Naive thymus-derived CD4-positive, alpha-beta T cell (primary cell): ENCODE results near the gene CALML5. TPM values are rescaled to one million over a fixed set of nuclear protein-coding genes. Genes with fewer than 3 reads are reported as not detected.

Experiments
- ATAC-seq: fragments of 150-1000 bp; cut with Tn5 transposase; 2 replicates; pipeline ENCODE4 v1.10.0; 2021; ENCODE audit warnings: mild to moderate bottlenecking, moderate library complexity
- CTCF ChIA-PET: fragments of 350-600 bp; sonication (Branson Sonifier 250); formaldehyde crosslinking; loops from one replicate; lab custom pipeline; 2021; ENCODE audit warnings: antibody characterized with exemption; lab: Charles Lee
- POLR2A ChIA-PET: fragments of 350-600 bp; sonication (Branson Sonifier 250); formaldehyde crosslinking; loops from one replicate; lab custom pipeline; 2021; ENCODE audit warnings: antibody characterized with exemption, inconsistent platforms; lab: Charles Lee
- DNase-seq, 9 donors: peaks; one replicate each; pipeline versions ENCODE4 v3.0.0 to v3.0.0-alpha.2; 2020 to 2022; ENCODE audit warnings: mixed read lengths in 1 of 9
- H3K27ac ChIP-seq: one replicate; pipeline ENCODE4 v1.7.0; 2013; ENCODE audit warnings: mild to moderate bottlenecking, low read depth, low read length, moderate library complexity
- H3K27me3 ChIP-seq, 2 donors: one replicate each; pipeline ENCODE4 v1.7.0; 2013; ENCODE audit warnings: low read length in 2 of 2, mild to moderate bottlenecking in 2 of 2, moderate library complexity in 2 of 2; ENCODE audit not compliant: control insufficient read depth in 2 of 2, insufficient read depth in 2 of 2
- H3K36me3 ChIP-seq, 3 experiments: 1 replicate in 2 of 3; 2 replicates in 1 of 3; pipeline ENCODE4 v1.7.0; 2013; ENCODE audit warnings: low read length in 3 of 3, mild to moderate bottlenecking in 3 of 3, moderate library complexity in 1 of 3; ENCODE audit not compliant: insufficient read depth in 3 of 3, control insufficient read depth in 2 of 3
- H3K4me1 ChIP-seq, 2 donors: one replicate each; pipeline ENCODE4 v1.7.0; 2013; ENCODE audit warnings: low read length in 2 of 2, mild to moderate bottlenecking in 2 of 2, moderate library complexity in 1 of 2; ENCODE audit not compliant: control insufficient read depth in 2 of 2, insufficient read depth in 2 of 2
- H3K4me3 ChIP-seq: 2 replicates; pipeline ENCODE4 v1.7.0; 2013; ENCODE audit warnings: mild to moderate bottlenecking, low read length
- H3K9me3 ChIP-seq, 3 experiments: 1 replicate in 2 of 3; 2 replicates in 1 of 3; pipeline ENCODE4 v1.7.0; 2013; ENCODE audit warnings: low read length in 3 of 3; ENCODE audit not compliant: control insufficient read depth in 2 of 3
- H3K27ac Mint-ChIP-seq, 9 donors: one replicate each; pipeline ENCODE4 v1.8.0; 2020 to 2022; ENCODE audit warnings: mixed read lengths in 9 of 9, mild to moderate bottlenecking in 8 of 9, moderate library complexity in 5 of 9, inconsistent platforms in 2 of 9
- H3K27me3 Mint-ChIP-seq, 5 donors: one replicate each; pipeline ENCODE4 v1.8.0; 2021 to 2022; ENCODE audit warnings: mixed read lengths in 5 of 5, mild to moderate bottlenecking in 1 of 5
- H3K36me3 Mint-ChIP-seq, 5 donors: one replicate each; pipeline ENCODE4 v1.8.0; 2020 to 2022; ENCODE audit warnings: mixed read lengths in 5 of 5, mild to moderate bottlenecking in 3 of 5, inconsistent platforms in 1 of 5
- H3K4me1 Mint-ChIP-seq, 7 donors: one replicate each; pipeline ENCODE4 v1.8.0; 2020 to 2022; ENCODE audit warnings: mixed read lengths in 7 of 7, mild to moderate bottlenecking in 3 of 7, inconsistent platforms in 1 of 7
- H3K4me3 Mint-ChIP-seq, 10 donors: one replicate each; pipeline ENCODE4 v1.8.0; 2020 to 2022; ENCODE audit warnings: mild to moderate bottlenecking in 10 of 10, mixed read lengths in 10 of 10, moderate library complexity in 6 of 10, inconsistent platforms in 2 of 10
- H3K9me3 Mint-ChIP-seq, 11 donors: one replicate each; pipeline ENCODE4 v1.8.0; 2020 to 2022; ENCODE audit warnings: mixed read lengths in 11 of 11, mild to moderate bottlenecking in 4 of 11, inconsistent platforms in 1 of 11, moderate library complexity in 1 of 11
- intact Hi-C, 2 donors: fragments of 100-400 bp; cut with micrococcal nuclease; formaldehyde crosslinking; loops; one replicate each; pipeline ENCODE4 v1.15.1; 2023
- polyA plus RNA-seq, 2 donors: library from polyadenylated mRNA; unstranded; fragments of 300-500 nt; fragmentation: Illumina TruSeq; gene quantifications; one replicate each; pipeline ENCODE4 v1.2.3, GENCODE V29; 2021
- total RNA-seq, 6 experiments: library from RNA in 5 of 6; stranded (reverse) in 5 of 6; gene quantifications; 1 replicate in 5 of 6; 2 replicates in 1 of 6; pipeline ENCODE4 v1.2.3 and lab custom pipeline; 2021 to 2026

Gene CALML5
- total and polyA plus RNA-seq, 7 experiments from 2014 or later = not detected

DNA sequence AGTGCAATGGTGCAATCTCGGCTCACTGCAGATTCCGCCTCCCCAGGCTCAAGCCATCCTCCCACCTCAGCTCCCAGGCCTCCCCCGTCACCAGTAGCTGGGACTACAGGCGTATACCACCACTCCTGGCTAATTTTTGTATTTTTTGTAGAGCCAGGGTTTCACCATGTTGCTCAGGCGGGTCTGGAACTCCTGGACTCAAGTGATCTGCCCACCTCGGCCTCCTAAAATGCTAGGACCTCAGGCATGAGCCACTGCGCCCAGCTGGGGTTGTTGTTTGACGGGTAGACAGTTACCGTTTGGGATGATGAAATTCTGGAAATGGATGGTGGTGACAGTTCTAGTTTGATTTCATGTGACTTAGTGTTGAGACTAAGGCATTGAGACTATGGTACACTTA is 40.7 kb upstream of the CALML5 start:
- Mint-ChIP-seq H3K27ac (no peak overlapping the region), H3K27me3 (peaks cover 0 to 16% (median 0%) of the 10 kb centered on the region in 5 donors), H3K4me3 (no peak overlapping the region), H3K4me1 (peaks cover 0 to 9% (median 4%) of the 10 kb centered on the region in 7 donors), H3K9me3 (peaks cover 0 to 36% (median 9%) of the 10 kb centered on the region in 11 donors), H3K36me3 (peaks cover 0 to 4% (median 3%) of the 10 kb centered on the region in 5 donors)
- ChIA-PET CTCF (no interaction called here), POLR2A (interaction anchor here (0.9 to 1.0 kb wide), 2 partner anchors 25 to 93 kb away, joined by 3 to 4 read pairs; no protein-coding TSS in a partner anchor)
- Histone ChIP-seq H3K9me3 (peaks cover 0 to 11% (median 0%) of the 10 kb centered on the region in 3 experiments), H3K36me3 (no peaks in the 10 kb centered on the region), H3K4me1 (no peaks in the 10 kb centered on the region), H3K4me3 (no peak overlapping the region), H3K27ac (no peak overlapping the region), H3K27me3 (no peaks in the 10 kb centered on the region)
- ATAC-seq = no peak
- DNase-seq = no peak
- intact Hi-C loops = no loop called here

DNA sequence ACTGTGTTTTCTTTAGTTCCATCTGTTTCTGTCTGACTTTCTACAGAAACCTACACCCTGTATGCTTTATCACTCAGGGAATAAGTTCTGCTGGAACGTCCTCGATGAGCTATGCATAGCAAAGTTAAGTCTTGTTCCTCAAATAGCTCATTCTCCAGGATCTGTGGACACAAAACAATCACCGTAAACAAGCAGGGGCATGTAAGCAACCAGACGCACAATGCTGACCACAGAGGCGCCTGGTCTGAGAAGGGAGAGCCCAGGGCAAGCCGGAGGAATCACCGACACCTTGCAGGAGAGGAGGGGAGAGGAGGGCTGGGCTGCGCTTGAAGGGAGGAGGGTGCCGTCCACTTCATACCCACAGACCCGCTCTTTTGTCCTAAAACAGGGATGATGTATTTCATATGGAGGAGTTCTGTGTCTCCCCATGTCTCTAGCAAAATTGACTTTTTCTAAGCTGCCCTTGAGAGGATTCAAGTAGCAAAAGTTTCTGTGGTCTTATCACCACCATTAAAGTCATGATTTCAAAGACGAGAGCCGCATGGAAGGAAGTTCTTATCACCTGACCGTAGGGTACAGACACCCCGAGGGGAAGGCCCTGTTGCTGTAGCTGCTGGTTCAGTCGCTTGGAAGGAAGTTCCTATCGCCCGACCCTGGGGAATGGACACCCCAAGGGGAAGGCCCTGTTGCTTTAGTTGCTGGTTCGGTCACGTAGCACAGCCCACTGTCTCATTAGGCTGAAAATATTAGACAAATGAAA is 39.7 kb upstream of the CALML5 start:
- no peak overlapping the region for H3K27ac ChIP-seq
- H3K27ac Mint-ChIP-seq = no peak overlapping the region
- peaks cover 0 to 11% (median 0%) of the 10 kb centered on the region in 3 experiments for H3K9me3 ChIP-seq
- H3K27me3 ChIP-seq = no peaks in the 10 kb centered on the region
- DNase-seq (no peak), ATAC-seq (no peak)
- ChIA-PET CTCF (interaction anchor here (0.6 kb wide), 1 partner anchor 218 kb away, joined by 3 read pairs; no protein-coding TSS in a partner anchor), POLR2A (no interaction called here)
- H3K36me3 ChIP-seq = no peaks in the 10 kb centered on the region
- H3K4me1 Mint-ChIP-seq = peaks cover 0 to 9% (median 4%) of the 10 kb centered on the region in 7 donors
- H3K4me3 ChIP-seq = no peak overlapping the region
- no peak overlapping the region for H3K4me3 Mint-ChIP-seq
- intact Hi-C loops = no loop called here
- no peaks in the 10 kb centered on the region for H3K4me1 ChIP-seq
- peaks cover 0 to 4% (median 3%) of the 10 kb centered on the region in 5 donors for H3K36me3 Mint-ChIP-seq
- H3K9me3 Mint-ChIP-seq = peaks cover 0 to 36% (median 7%) of the 10 kb centered on the region in 11 donors
- peaks cover 0 to 12% (median 0%) of the 10 kb centered on the region in 5 donors for H3K27me3 Mint-ChIP-seq

DNA sequence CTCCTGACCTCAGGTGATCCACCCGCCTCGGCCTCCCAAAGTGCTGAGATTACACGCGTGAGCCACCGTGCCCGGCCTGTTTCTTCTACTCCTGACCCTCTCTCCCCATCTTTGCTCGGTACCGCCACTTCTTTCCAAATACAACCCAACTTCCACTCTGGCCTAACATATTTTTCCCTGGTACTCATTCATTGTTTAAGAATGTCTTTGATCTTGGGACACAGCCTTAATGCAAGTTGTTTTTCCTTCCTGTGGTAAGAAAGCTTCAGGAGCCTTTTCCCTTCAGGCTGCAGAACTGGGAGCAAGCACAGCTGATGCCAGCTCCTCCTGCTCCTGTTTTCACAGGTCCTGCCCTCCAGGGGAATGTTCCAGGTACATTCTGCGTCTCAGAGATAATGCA is 39.1 kb upstream of the CALML5 start:
- H3K9me3 ChIP-seq = peaks cover 0 to 11% (median 0%) of the 10 kb centered on the region in 3 experiments
- H3K4me3 ChIP-seq = no peak overlapping the region
- intact Hi-C loops = no loop called here
- no peak overlapping the region for H3K27ac ChIP-seq
- no peaks in the 10 kb centered on the region for H3K36me3 ChIP-seq
- peaks cover 0 to 4% (median 1%) of the 10 kb centered on the region in 5 donors for H3K36me3 Mint-ChIP-seq
- H3K27ac Mint-ChIP-seq = no peak overlapping the region
- H3K4me1 ChIP-seq = no peaks in the 10 kb centered on the region
- H3K4me3 Mint-ChIP-seq = no peak overlapping the region
- ChIA-PET CTCF (interaction anchor here (0.6 kb wide), 1 partner anchor 219 kb away, joined by 3 read pairs; no protein-coding TSS in a partner anchor), POLR2A (no interaction called here)
- H3K27me3 ChIP-seq = no peaks in the 10 kb centered on the region
- H3K9me3 Mint-ChIP-seq = peaks cover 0 to 30% (median 7%) of the 10 kb centered on the region in 11 donors
- DNase-seq (no peak), ATAC-seq (no peak)
- peaks cover 0 to 10% (median 4%) of the 10 kb centered on the region in 7 donors for H3K4me1 Mint-ChIP-seq
- peaks cover 0 to 9% (median 0%) of the 10 kb centered on the region in 5 donors for H3K27me3 Mint-ChIP-seq

DNA sequence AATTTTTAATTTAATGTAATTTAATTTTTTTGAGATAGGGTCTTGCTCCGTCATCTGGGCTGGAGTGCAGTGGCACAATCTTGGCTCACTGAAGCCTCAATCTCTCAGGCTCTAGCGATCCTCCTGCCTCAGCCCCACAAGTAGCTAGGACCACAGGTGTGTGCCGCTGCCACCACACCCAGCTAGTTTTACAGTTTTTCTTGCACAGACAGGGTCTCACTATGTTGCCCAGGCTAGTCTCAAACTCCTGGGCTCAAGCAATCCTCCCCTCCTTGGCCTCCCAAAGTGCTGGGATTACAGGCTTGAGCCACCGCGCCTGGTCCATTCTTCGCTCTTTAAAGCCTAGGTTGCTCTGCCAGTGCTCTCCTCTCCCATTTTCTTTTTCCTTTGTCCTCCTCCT is 38.3 kb upstream of the CALML5 start:
- H3K36me3 ChIP-seq = no peaks in the 10 kb centered on the region
- H3K9me3 ChIP-seq = peaks cover 0 to 7% (median 0%) of the 10 kb centered on the region in 3 experiments
- H3K27me3 Mint-ChIP-seq = peaks cover 0 to 9% (median 0%) of the 10 kb centered on the region in 5 donors
- H3K4me1 ChIP-seq = no peaks in the 10 kb centered on the region
- H3K9me3 Mint-ChIP-seq = peaks cover 0 to 25% (median 4%) of the 10 kb centered on the region in 11 donors
- no peak overlapping the region for H3K4me3 Mint-ChIP-seq
- peaks cover 0 to 11% (median 4%) of the 10 kb centered on the region in 7 donors for H3K4me1 Mint-ChIP-seq
- ChIA-PET POLR2A (no interaction called here), CTCF (no interaction called here)
- ATAC-seq (no peak), DNase-seq (no peak)
- no peak overlapping the region for H3K27ac Mint-ChIP-seq
- intact Hi-C loops = no loop called here
- H3K27me3 ChIP-seq = no peaks in the 10 kb centered on the region
- peaks cover 0 to 4% (median 1%) of the 10 kb centered on the region in 5 donors for H3K36me3 Mint-ChIP-seq
- H3K27ac ChIP-seq = no peak overlapping the region
- no peak overlapping the region for H3K4me3 ChIP-seq

DNA sequence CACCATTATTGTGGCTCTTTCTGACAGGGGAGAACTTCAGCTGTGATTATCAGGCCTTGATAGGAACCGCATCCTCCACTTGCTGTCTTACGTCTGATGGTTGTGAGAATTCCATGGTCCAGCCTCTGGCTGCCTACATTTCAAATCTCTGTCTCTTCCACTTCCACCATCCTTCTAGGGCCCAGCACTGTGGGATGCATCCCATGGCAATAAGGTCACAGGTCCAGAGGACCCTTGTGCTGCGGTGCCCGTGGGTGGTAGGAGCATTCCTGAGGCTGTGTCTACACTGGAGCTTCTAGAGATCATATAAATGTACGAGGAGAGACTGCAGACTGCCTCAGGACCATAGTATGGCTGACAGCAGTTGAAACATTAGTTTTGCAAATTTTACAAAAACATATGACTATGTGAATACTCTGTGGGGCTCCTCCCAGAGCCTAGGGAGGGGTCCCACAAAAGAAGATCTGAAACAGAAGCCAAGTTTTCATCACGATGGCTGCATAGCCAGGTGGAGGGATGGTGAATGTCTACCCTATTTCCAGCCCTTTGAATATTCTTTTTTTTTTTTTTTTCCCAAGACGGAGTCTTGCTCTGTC is 37.2 kb upstream of the CALML5 start:
- Mint-ChIP-seq H3K4me1 (peaks cover 0 to 11% (median 4%) of the 10 kb centered on the region in 7 donors), H3K9me3 (peaks cover 0 to 14% (median 0%) of the 10 kb centered on the region in 11 donors), H3K27ac (no peak overlapping the region), H3K36me3 (peaks cover 0 to 1% (median 0%) of the 10 kb centered on the region in 5 donors), H3K4me3 (no peak overlapping the region), H3K27me3 (peaks cover 0 to 9% (median 0%) of the 10 kb centered on the region in 5 donors)
- ChIA-PET CTCF (no interaction called here), POLR2A (no interaction called here)
- no peaks in the 10 kb centered on the region for H3K36me3 ChIP-seq
- H3K9me3 ChIP-seq = no peaks in the 10 kb centered on the region
- no peaks in the 10 kb centered on the region for H3K27me3 ChIP-seq
- no peak overlapping the region for H3K4me3 ChIP-seq
- no peaks in the 10 kb centered on the region for H3K4me1 ChIP-seq
- intact Hi-C loops = loop anchor here in 1 of 2 donors (1.0 kb wide), 1 partner anchor 34 kb away; no protein-coding TSS in a partner anchor
- H3K27ac ChIP-seq = no peak overlapping the region
- DNase-seq = no peak
- no peak for ATAC-seq

DNA sequence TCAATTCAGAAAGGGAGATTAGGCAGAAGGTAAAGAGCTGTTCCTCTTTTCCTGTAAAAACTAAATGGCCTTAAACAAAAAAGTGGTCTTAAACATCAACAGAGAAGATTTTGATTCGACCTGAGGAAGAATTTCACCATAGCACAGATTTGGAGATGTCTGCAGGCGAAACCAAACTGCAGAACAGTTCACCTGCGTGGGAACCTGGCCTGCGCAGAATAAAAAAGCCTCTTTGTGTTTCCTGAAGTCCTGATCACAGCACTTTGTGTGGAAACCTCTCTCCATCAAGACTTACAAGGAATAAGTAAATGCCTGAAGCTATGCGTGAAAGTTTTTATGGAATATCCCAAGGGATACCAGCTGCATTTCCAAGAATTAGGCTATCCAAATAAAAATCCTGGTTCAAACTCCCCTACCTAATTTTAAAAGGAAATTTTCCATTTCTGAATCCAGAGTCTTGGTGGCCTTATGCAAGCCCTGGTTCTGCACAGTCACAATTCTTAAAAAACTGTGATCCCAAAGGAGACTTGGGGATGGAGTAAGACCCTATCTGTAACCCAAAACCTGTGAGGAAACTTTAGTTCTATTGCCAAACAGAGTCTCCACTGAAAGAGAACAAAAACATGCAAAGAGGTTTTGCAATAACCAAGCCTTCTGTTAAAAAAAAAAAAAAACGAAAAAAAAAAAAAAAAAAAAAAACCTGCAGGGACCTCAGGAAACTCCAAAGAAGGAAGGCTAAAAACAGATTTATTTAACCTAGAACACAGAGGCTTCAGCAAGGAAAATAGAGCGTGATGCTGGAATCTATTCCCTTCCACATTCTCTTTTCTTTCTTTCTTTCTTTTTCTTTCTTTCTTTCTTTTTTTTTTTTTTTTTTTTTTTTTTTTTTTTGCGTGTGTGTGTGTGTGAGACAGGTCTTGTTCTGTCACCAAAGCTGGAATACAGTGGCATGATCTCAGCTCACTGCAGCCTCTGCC is 35.8 kb upstream of the CALML5 start:
- ATAC-seq (no peak), DNase-seq (no peak)
- H3K27ac Mint-ChIP-seq = no peak overlapping the region
- no peaks in the 10 kb centered on the region for H3K9me3 Mint-ChIP-seq
- no peaks in the 10 kb centered on the region for H3K36me3 ChIP-seq
- no peaks in the 10 kb centered on the region for H3K27me3 ChIP-seq
- H3K27me3 Mint-ChIP-seq = peaks cover 0 to 9% (median 0%) of the 10 kb centered on the region in 5 donors
- H3K36me3 Mint-ChIP-seq = peaks cover 0 to 1% (median 0%) of the 10 kb centered on the region in 5 donors
- ChIA-PET CTCF (no interaction called here), POLR2A (no interaction called here)
- intact Hi-C loops = no loop called here
- no peak overlapping the region for H3K4me3 ChIP-seq
- peaks cover 0 to 8% (median 4%) of the 10 kb centered on the region in 7 donors for H3K4me1 Mint-ChIP-seq
- H3K4me3 Mint-ChIP-seq = no peak overlapping the region
- no peaks in the 10 kb centered on the region for H3K9me3 ChIP-seq
- H3K4me1 ChIP-seq = no peaks in the 10 kb centered on the region
- no peak overlapping the region for H3K27ac ChIP-seq
